K562 (cell line): ENCODE results near the gene CLCF1. TPM values are rescaled to one million over a fixed set of nuclear protein-coding genes. Genes with fewer than 3 reads are reported as not detected.

ENCODE experiments used
- ATF4 ChIP-seq: fragments of 450-650 bp; formaldehyde crosslinking; IDR thresholded peaks from 2 replicates; pipeline ENCODE4 v1.4.0; 2022; ENCODE audit warnings: mild to moderate bottlenecking, moderate library complexity
- BRCA1 ChIP-seq, 2 experiments: fragments of 450-650 bp in 1 of 2; sonication (generic) in 1 of 2; formaldehyde crosslinking in 1 of 2; IDR thresholded peaks; 2 replicates each; pipeline versions ENCODE4 v1.5.0 to v1.6.1; 2017 to 2020; ENCODE audit warnings: mild to moderate bottlenecking in 1 of 2, missing genetic modification reagents in 1 of 2
- BRF1 ChIP-seq: IDR thresholded peaks from 3 replicates; pipeline ENCODE4 v1.6.1; 2011; ENCODE audit warnings: borderline replicate concordance, mild to moderate bottlenecking; ENCODE audit not compliant: insufficient read length; ENCODE audit errors: extremely low read depth
- COPS2 ChIP-seq: fragments of 450-650 bp; conservative IDR thresholded peaks from 2 replicates; pipeline ENCODE4 v1.6.1; 2016; ENCODE audit warnings: mild to moderate bottlenecking, moderate library complexity
- FOXK2 ChIP-seq, 2 experiments: fragments of 450-650 bp; IDR thresholded peaks in 1 of 2; conservative IDR thresholded peaks in 1 of 2; 2 replicates each; pipeline ENCODE4 v1.6.1; 2016; ENCODE audit warnings: low read depth in 2 of 2, mild to moderate bottlenecking in 1 of 2
- HBP1 ChIP-seq: fragments of 450-650 bp; formaldehyde crosslinking; IDR thresholded peaks from 2 replicates; pipeline ENCODE4 v1.4.0; 2022; ENCODE audit warnings: missing genetic modification characterization
- ID3 ChIP-seq, 2 experiments: fragments of 250-450 bp in 1 of 2; fragments of 450-650 bp in 1 of 2; sonication (Bioruptor Pico) in 1 of 2; IDR thresholded peaks; 2 replicates each; pipeline versions ENCODE4 v1.6.1 to v1.8.0; 2016 to 2021; ENCODE audit warnings: mild to moderate bottlenecking in 2 of 2, moderate library complexity in 2 of 2, missing compliant biosample characterization in 1 of 2, missing genetic modification characterization in 1 of 2
- LEF1 ChIP-seq: fragments of 450-650 bp; IDR thresholded peaks from 2 replicates; pipeline ENCODE4 v1.6.1; 2016; ENCODE audit warnings: mild to moderate bottlenecking
- NCOA1 ChIP-seq: fragments of 450-650 bp; IDR thresholded peaks from 2 replicates; pipeline ENCODE4 v1.6.1; 2016; ENCODE audit warnings: low read depth
- NR2C2 ChIP-seq, 2 experiments: fragments of 200-800 bp in 1 of 2; sonication (Bioruptor generic) in 1 of 2; sonication (generic) in 1 of 2; formaldehyde crosslinking in 1 of 2; IDR thresholded peaks; 2 replicates each; pipeline versions ENCODE4 v1.6.1 to v1.8.0; 2016 to 2022; ENCODE audit warnings: mild to moderate bottlenecking in 1 of 2, missing compliant biosample characterization in 1 of 2, missing genetic modification characterization in 1 of 2, missing genetic modification reagents in 1 of 2
- SOX6 ChIP-seq: fragments of 450-650 bp; IDR thresholded peaks from 2 replicates; pipeline ENCODE4 v1.6.1; 2014; ENCODE audit warnings: mild to moderate bottlenecking
- TEAD4 ChIP-seq, 2 experiments: sonication (generic) in 1 of 2; formaldehyde crosslinking in 1 of 2; IDR thresholded peaks; 2 replicates each; pipeline versions ENCODE4 v1.6.1 to v1.8.0; 2012 to 2022; ENCODE audit warnings: borderline replicate concordance in 1 of 2, inconsistent platforms in 1 of 2, low read length in 1 of 2, mild to moderate bottlenecking in 1 of 2, missing genetic modification reagents in 1 of 2
- THRB ChIP-seq: fragments of 450-650 bp; formaldehyde crosslinking; conservative IDR thresholded peaks from 2 replicates; pipeline ENCODE4 v1.4.0; 2022; ENCODE audit warnings: mild to moderate bottlenecking, missing genetic modification characterization
- U2AF1 ChIP-seq: fragments of 200-400 bp; formaldehyde crosslinking; optimal IDR thresholded peaks from 2 replicates; pipeline ENCODE3; 2017; ENCODE audit warnings: mild to moderate bottlenecking, low read depth, low read length, moderate library complexity
- ZBTB1 ChIP-seq: sonication (generic); formaldehyde crosslinking; IDR thresholded peaks from 2 replicates; pipeline ENCODE4 v1.8.1; 2023; ENCODE audit warnings: missing genetic modification reagents, low read depth, mild to moderate bottlenecking, borderline replicate concordance
- ZFP30 ChIP-seq: fragments of 250-450 bp; sonication (Bioruptor Pico); IDR thresholded peaks from 2 replicates; pipeline ENCODE4 v1.8.0; 2022; ENCODE audit warnings: moderate library complexity, mild to moderate bottlenecking, inconsistent platforms, borderline replicate concordance
- ZNF408 ChIP-seq: fragments of 250-450 bp; sonication (Bioruptor Pico); IDR thresholded peaks from 2 replicates; pipeline ENCODE4 v1.4.0; 2020; ENCODE audit warnings: low read depth, mild to moderate bottlenecking, moderate library complexity
- ZNF444 ChIP-seq: fragments of 250-450 bp; sonication (Bioruptor Pico); IDR thresholded peaks from 2 replicates; pipeline ENCODE4 v1.4.0; 2020; ENCODE audit warnings: mild to moderate bottlenecking, moderate library complexity
- polyA plus RNA-seq, 8 experiments: library from polyadenylated mRNA; depleted of rRNA in 4 of 8; stranded (reverse) in 5 of 8; unstranded in 3 of 8; fragments of >200 nt; fragmentation: Nextera tagmentation in 2 of 8; fragmentation: Illumina TruSeq in 1 of 8; extraction: Ambion mirVana in 2 of 8; extraction: Trizol in 1 of 8; gene quantifications; 2 replicates each; pipeline versions ENCODE4 v1.2.1 to v1.2.3, GENCODE V29; 2011 to 2014; ENCODE audit warnings: inconsistent platforms in 1 of 8, missing spikeins in 1 of 8
- total RNA-seq, 7 experiments: library from RNA; depleted of rRNA in 6 of 7; stranded (reverse); fragments of >200 nt in 6 of 7; fragmentation: Illumina TruSeq in 2 of 7; extraction: Trizol in 2 of 7; gene quantifications; 2 replicates each; pipeline versions ENCODE4 v1.2.1 to v1.2.3, GENCODE V29; 2011 to 2021; ENCODE audit warnings: low replicate concordance in 1 of 7
- TF ChIP-seq, protein P1 (sequence below): fragments of 250-450 bp; sonication (Bioruptor Pico); IDR thresholded peaks from 2 replicates; pipeline ENCODE4 v1.5.0; 2021

Gene CLCF1
- total and polyA plus RNA-seq, 9 of the 15 experiments (the other 6 are each of a cell fraction or from before 2014, with no cell fraction given) = 0.49 to 5.8 (median 3.0) TPM

DNA sequence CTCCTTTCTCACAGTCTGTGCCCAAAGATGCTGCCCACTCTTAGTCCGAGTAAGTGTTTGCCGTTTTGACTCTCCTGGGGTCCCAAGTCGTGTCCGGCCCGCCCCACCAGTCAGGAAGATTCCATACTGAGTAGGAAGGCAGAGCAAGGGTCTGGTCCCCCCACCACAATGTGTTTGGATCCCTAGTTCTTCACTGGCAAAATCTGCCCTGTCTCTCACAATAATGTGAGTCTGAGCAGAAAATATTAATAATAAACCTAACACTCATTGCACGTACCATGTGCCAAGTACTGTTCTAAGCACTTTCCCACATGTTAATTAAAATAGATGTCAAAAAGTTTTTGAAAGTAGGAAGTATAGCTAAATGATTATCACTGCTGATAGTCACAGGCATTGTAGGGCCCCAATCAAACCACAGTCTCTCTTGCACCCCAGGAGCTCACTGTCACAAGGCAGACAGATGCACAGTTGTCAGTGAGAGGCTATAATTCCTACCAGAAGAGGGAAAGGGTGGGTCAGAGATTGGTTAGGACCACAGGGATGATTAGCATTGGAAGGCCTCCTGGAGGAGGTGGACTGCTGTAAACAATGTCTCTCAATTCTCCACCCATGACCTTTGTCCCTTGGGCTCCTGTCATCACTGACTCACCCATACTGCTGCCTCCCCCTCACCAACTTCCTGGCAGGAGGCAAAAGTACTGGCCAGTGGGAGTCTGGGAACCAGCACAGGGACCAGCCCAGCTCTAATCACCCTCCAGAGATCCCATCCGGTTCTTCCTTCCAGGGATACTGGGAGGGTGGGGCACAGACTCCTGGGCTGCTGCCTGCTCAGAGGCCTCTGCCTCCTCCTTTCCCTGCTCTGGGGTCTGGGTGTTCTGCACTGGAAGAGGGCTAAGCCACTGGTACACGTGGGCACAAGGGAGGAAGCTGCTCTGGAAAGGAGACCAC lies 19.0 kb downstream of the CLCF1 start (continued):
- peak; percentile 87 for TF ChIP-seq NR2C2 (CRISPR knock-in tag; IDR thresholded peaks at IDR 0.05)
- TF ChIP-seq NR2C2 (tag; IDR thresholded peaks at IDR 0.05) = peak; percentile 96
- no peak for TF ChIP-seq BRF1
- TF ChIP-seq LEF1 = peak; percentile 56
- TF ChIP-seq FOXK2 (conservative IDR thresholded peaks at IDR 0.05 in 1 of 2, IDR thresholded peaks at IDR 0.05 in 1 of 2; ENCODE audit: low read depth in 2 of 2) = peak; percentile 40 to 55; a peak in 2 of 4 replicates
- no peak for TF ChIP-seq COPS2
- no peak for TF ChIP-seq U2AF1
- TF ChIP-seq ZNF444 (CRISPR knock-in tag) = no peak
- TF ChIP-seq ZBTB1 (CRISPR knock-in tag) = 0 out of 2 replicates have a peak, but pooled peaks have one; percentile 16
- no peak for TF ChIP-seq NCOA1
- TF ChIP-seq HBP1 = no peak
- TF ChIP-seq ATF4 (CRISPR knock-in tag) = no peak
- TF ChIP-seq TEAD4 (IDR thresholded peaks at IDR 0.05; ENCODE audit: low read length) = peak; percentile 14; the same call in 1 of the 2 replicates
- TF ChIP-seq TEAD4 (CRISPR knock-in tag; IDR thresholded peaks at IDR 0.05; ENCODE audit: borderline replicate concordance) = no peak
- TF ChIP-seq THRB (CRISPR knock-in tag) = no peak
- TF ChIP-seq ZFP30 (CRISPR knock-in tag) = no peak
- no peak for TF ChIP-seq BRCA1 (IDR thresholded peaks at IDR 0.05)
- no peak for TF ChIP-seq BRCA1 (CRISPR knock-in tag; IDR thresholded peaks at IDR 0.05)
- TF ChIP-seq SOX6 = peak; percentile 89
- no peak for TF ChIP-seq ID3 (CRISPR knock-in tag; IDR thresholded peaks at IDR 0.05)
- TF ChIP-seq ID3 (tag; IDR thresholded peaks at IDR 0.05) = peak; percentile 92
- TF ChIP-seq, protein P1, sequence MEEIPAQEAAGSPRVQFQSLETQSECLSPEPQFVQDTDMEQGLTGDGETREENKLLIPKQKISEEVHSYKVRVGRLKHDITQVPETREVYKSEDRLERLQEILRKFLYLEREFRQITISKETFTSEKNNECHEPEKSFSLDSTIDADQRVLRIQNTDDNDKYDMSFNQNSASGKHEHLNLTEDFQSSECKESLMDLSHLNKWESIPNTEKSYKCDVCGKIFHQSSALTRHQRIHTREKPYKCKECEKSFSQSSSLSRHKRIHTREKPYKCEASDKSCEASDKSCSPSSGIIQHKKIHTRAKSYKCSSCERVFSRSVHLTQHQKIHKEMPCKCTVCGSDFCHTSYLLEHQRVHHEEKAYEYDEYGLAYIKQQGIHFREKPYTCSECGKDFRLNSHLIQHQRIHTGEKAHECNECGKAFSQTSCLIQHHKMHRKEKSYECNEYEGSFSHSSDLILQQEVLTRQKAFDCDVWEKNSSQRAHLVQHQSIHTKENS = no peak
- no peak for TF ChIP-seq ZNF408 (CRISPR knock-in tag)
